Natural killer cell (primary cell): ENCODE measurements around the gene ANKRD17. TPM values are rescaled to one million over a fixed set of nuclear protein-coding genes. Genes with fewer than 3 reads are reported as not detected.

ENCODE experiments used
- ATAC-seq, 3 donors: fragments of 150-1000 bp in 2 of 3; fragments of 200-7000 bp in 1 of 3; cut with Tn5 transposase; 1 replicate in 1 of 3; 2 replicates in 2 of 3; pipeline ENCODE4 v1.10.0; 2021; ENCODE audit warnings: mild to moderate bottlenecking in 2 of 3, moderate library complexity in 2 of 3
- DNase-seq, 2 donors: peaks; one replicate each; pipeline versions ENCODE4 v3.0.0 to v3.0.0-alpha.2; 2013 to 2021; ENCODE audit warnings: mixed read lengths in 1 of 2
- H3K27ac ChIP-seq: one replicate; pipeline ENCODE4 v1.5.1; 2013; ENCODE audit warnings: mild to moderate bottlenecking, low read length
- H3K27me3 ChIP-seq: one replicate; pipeline ENCODE4 v1.6.1; 2013; ENCODE audit warnings: low read length; ENCODE audit not compliant: control insufficient read depth, insufficient read depth
- H3K36me3 ChIP-seq: one replicate; pipeline ENCODE4 v1.6.1; 2013; ENCODE audit warnings: low read length; ENCODE audit not compliant: control insufficient read depth, insufficient read depth
- H3K4me1 ChIP-seq: one replicate; pipeline ENCODE4 v1.6.1; 2013; ENCODE audit warnings: low read length; ENCODE audit not compliant: control insufficient read depth, insufficient read depth
- H3K4me3 ChIP-seq: one replicate; pipeline ENCODE4 v1.5.1; 2013; ENCODE audit warnings: low read length
- H3K9me3 ChIP-seq: one replicate; pipeline ENCODE4 v1.6.1; 2013; ENCODE audit warnings: low read length; ENCODE audit not compliant: control insufficient read depth, insufficient read depth
- H3K27ac Mint-ChIP-seq, 2 donors: one replicate each; pipeline ENCODE4 v1.8.0; 2022; ENCODE audit warnings: mild to moderate bottlenecking in 2 of 2, mixed read lengths in 2 of 2, moderate library complexity in 1 of 2
- H3K27me3 Mint-ChIP-seq, 2 donors: one replicate each; pipeline ENCODE4 v1.8.0; 2022; ENCODE audit warnings: low read depth in 2 of 2, mixed read lengths in 2 of 2
- H3K36me3 Mint-ChIP-seq: one replicate; pipeline ENCODE4 v1.8.0; 2022; ENCODE audit warnings: mixed read lengths
- H3K4me1 Mint-ChIP-seq, 2 donors: one replicate each; pipeline ENCODE4 v1.8.0; 2022; ENCODE audit warnings: mixed read lengths in 2 of 2
- H3K4me3 Mint-ChIP-seq: one replicate; pipeline ENCODE4 v1.8.0; 2022; ENCODE audit warnings: mild to moderate bottlenecking, moderate library complexity, mixed read lengths
- H3K9me3 Mint-ChIP-seq, 2 donors: one replicate each; pipeline ENCODE4 v1.8.0; 2022; ENCODE audit warnings: mixed read lengths in 2 of 2
- WGBS: methylation state at CpG from one replicate; pipeline ENCODE4 v1.1.7; 2013; ENCODE audit warnings: missing lambda C conversion rate; ENCODE audit not compliant: insufficient coverage; 5-methylcytosine and 5-hydroxymethylcytosine counted together
- intact Hi-C: fragments of 100-400 bp; cut with micrococcal nuclease; formaldehyde crosslinking; loops from one replicate; pipeline ENCODE4 v1.14.2; 2022
- total RNA-seq, 4 donors: library from RNA; stranded (reverse); fragments of 120-200 nt in 1 of 4; gene quantifications; one replicate each; pipeline versions ENCODE4 v1.2.3 to v1.2.4, GENCODE V29; 2013 to 2022
- TF ChIP-seq, protein P1 (sequence below): fragments of 200-600 bp; IDR thresholded peaks from one replicate; pipeline ENCODE4 v1.8.0; 2022; ENCODE audit warnings: antibody characterized with exemption

The ANKRD17 gene
- total RNA-seq, 3 donors from 2014 or later (not counting 1 experiment from before 2014, with no cell fraction given): 51.8 to 70.2 (median 63.0) TPM

DNA sequence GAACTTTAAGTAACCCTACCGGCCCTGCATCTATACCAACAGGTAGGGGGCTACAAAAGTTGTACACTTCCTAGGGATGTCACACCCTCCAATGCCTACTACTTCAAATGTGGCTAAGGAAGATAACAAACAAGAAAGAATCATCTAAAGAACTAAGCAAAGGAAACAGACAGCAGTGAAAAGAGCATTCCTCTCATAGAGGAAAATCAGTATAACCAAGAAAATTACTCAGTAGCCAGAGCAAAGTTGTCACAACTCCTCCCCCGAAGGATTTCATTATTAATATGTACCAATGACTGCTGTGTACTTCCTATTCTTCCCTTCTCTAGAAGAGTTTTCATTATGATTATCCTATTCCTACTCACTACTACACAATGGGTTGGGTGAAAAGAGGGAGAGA lies 12.6 kb downstream of the ANKRD17 start:
- Histone ChIP-seq H3K9me3 (no peaks in the 10 kb centered on the region), H3K36me3 (peaks cover 4% of the 10 kb centered on the region), H3K4me1 (no peaks in the 10 kb centered on the region), H3K27ac (no peak overlapping the region), H3K27me3 (no peaks in the 10 kb centered on the region), H3K4me3 (no peak overlapping the region)
- Mint-ChIP-seq H3K27ac (peak overlapping the region; percentile 7 to 8), H3K27me3 (no peaks in the 10 kb centered on the region), H3K9me3 (no peaks in the 10 kb centered on the region), H3K4me3 (no peak overlapping the region), H3K36me3 (no peaks in the 10 kb centered on the region), H3K4me1 (peaks cover 50 to 54% of the 10 kb centered on the region in 2 donors)
- WGBS: 88% methylated on average over 1 of the region's 2 CpGs
- no peak for ATAC-seq
- DNase-seq: no peak
- TF ChIP-seq, protein P1, sequence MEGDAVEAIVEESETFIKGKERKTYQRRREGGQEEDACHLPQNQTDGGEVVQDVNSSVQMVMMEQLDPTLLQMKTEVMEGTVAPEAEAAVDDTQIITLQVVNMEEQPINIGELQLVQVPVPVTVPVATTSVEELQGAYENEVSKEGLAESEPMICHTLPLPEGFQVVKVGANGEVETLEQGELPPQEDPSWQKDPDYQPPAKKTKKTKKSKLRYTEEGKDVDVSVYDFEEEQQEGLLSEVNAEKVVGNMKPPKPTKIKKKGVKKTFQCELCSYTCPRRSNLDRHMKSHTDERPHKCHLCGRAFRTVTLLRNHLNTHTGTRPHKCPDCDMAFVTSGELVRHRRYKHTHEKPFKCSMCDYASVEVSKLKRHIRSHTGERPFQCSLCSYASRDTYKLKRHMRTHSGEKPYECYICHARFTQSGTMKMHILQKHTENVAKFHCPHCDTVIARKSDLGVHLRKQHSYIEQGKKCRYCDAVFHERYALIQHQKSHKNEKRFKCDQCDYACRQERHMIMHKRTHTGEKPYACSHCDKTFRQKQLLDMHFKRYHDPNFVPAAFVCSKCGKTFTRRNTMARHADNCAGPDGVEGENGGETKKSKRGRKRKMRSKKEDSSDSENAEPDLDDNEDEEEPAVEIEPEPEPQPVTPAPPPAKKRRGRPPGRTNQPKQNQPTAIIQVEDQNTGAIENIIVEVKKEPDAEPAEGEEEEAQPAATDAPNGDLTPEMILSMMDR: no peak
- intact Hi-C loops: no loop called here

DNA sequence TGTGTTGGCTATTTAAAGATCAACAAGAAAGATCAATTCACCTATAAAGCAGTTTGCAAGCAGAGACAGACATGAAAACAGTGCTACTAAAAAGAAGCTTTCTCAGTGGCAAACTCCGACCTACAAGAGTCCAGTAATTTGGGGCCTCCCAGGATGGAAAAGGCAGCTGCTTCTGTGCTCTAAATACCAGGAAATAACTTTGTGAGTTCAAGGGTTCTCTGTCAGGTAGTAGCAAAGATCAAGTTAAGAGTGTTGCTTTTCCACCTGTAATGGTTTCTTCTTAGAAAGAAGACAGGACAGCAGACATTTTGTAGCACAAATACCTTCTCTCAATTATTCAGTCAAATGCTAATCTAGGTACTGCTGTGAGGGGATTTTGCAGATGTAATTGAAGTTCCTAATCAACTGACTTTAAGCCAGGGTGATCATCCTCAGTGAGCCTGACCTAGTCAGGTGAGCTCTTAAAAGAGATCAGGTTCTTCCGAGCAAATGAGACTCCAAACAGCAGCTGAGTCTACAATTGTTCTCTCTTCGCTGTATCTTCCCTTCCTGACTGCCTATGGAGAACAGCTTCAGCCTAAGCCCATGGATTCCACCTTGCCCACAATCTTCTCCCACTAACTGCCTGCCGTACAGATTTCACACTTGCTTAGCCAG lies 13.5 kb downstream of the ANKRD17 start:
- Histone ChIP-seq H3K4me1 (no peaks in the 10 kb centered on the region), H3K27ac (no peak overlapping the region), H3K36me3 (peaks cover 4% of the 10 kb centered on the region), H3K27me3 (no peaks in the 10 kb centered on the region), H3K9me3 (no peaks in the 10 kb centered on the region), H3K4me3 (no peak overlapping the region)
- DNase-seq: no peak
- Mint-ChIP-seq H3K9me3 (no peaks in the 10 kb centered on the region), H3K4me1 (peaks cover 44 to 49% of the 10 kb centered on the region in 2 donors), H3K4me3 (no peak overlapping the region), H3K36me3 (no peaks in the 10 kb centered on the region), H3K27ac (peak overlapping the region; percentile 7 to 44), H3K27me3 (no peaks in the 10 kb centered on the region)
- WGBS: 88% methylated on average over 4 of the region's 4 CpGs
- intact Hi-C loops: no loop called here
- ATAC-seq: no peak
- TF ChIP-seq, protein P1: no peak

DNA sequence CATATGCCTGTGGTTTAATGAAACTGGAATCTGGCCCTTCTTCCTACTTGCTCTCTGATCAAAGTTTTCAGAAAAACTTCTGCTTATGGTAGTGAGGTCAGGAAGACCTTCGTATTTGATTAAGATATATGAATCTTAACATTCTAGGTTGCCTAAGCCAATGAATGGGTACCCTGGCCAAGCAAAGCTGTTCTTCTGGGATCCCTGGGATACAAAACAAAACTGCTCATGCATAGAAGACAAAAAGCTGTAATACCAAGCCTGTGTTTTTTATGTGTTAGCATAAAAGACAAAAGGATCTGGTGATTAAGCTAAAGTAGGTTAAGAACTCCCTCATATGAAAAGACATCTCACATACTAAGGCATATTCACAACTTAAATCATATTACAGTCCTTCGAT lies 21.6 kb downstream of the ANKRD17 start:
- Histone ChIP-seq H3K36me3 (peaks cover 10% of the 10 kb centered on the region), H3K4me3 (no peak overlapping the region), H3K4me1 (no peaks in the 10 kb centered on the region), H3K27ac (no peak overlapping the region), H3K27me3 (no peaks in the 10 kb centered on the region), H3K9me3 (no peaks in the 10 kb centered on the region)
- 64% methylated on average over 2 of the region's 2 CpGs for WGBS
- Mint-ChIP-seq H3K36me3 (no peaks in the 10 kb centered on the region), H3K9me3 (no peaks in the 10 kb centered on the region), H3K4me3 (no peak overlapping the region), H3K27me3 (no peaks in the 10 kb centered on the region), H3K4me1 (peaks cover 26 to 43% of the 10 kb centered on the region in 2 donors), H3K27ac (peak overlapping the region; percentile 30 to 79)
- ATAC-seq (no peak), DNase-seq (no peak)
- intact Hi-C loops: no loop called here
- TF ChIP-seq, protein P1: no peak

DNA sequence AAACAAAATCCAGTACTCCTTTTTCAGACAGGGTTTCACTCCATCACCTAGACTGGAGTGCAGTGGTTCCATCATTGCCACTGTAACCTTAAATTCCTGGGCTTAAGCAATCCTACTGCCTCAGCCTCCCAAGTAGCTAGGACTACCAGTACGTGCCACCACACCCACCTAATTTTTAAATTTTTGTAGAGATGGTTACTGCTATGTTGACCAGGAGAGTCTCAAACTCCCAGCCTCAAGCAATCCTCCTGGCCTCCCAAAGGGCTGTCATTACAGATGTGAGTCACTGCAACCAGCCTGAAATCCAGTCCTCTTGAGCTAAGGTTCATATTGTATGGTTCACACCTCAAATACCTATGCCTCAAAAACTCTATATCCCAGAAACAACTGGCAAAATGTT lies 22.4 kb downstream of the ANKRD17 start:
- Histone ChIP-seq H3K4me1 (no peaks in the 10 kb centered on the region), H3K9me3 (no peaks in the 10 kb centered on the region), H3K27me3 (no peaks in the 10 kb centered on the region), H3K36me3 (peaks cover 12% of the 10 kb centered on the region), H3K4me3 (no peak overlapping the region), H3K27ac (no peak overlapping the region)
- no peaks in the 10 kb centered on the region for H3K27me3 Mint-ChIP-seq
- no CpG with 5 or more reads among the region's 1 CpG for WGBS
- ATAC-seq (no peak), DNase-seq (no peak)
- H3K4me3 Mint-ChIP-seq: no peak overlapping the region
- no peaks in the 10 kb centered on the region for H3K9me3 Mint-ChIP-seq
- peaks cover 30 to 43% of the 10 kb centered on the region in 2 donors for H3K4me1 Mint-ChIP-seq
- TF ChIP-seq, protein P1: no peak
- H3K27ac Mint-ChIP-seq: peak overlapping the region in 1 of 2 donors; percentile 30
- intact Hi-C loops: no loop called here
- H3K36me3 Mint-ChIP-seq: no peaks in the 10 kb centered on the region
